Mucosa of descending colon (tissue), 3 donors: ENCODE results near the gene SYP. TPM values are rescaled to one million over a fixed set of nuclear protein-coding genes. Genes with fewer than 3 reads are reported as not detected.
A peak's percentile ranks its signal among the peaks of the same experiment; 100 is the strongest.

Experiments used
- ATAC-seq: fragments of 200-7000 bp; cut with Tn5 transposase; one replicate; pipeline ENCODE4 v1.9.1; 2020; ENCODE audit warnings: mild to moderate bottlenecking, moderate library complexity
- DNase-seq, 3 donors: peaks; one replicate each; pipeline ENCODE4 v3.0.0-alpha.2; 2020
- H3K36me3 ChIP-seq: fragments of 200-600 bp; one replicate; pipeline ENCODE4 v1.8.0; 2021; ENCODE audit warnings: low read depth, mild to moderate bottlenecking
- H3K4me1 ChIP-seq: fragments of 200-600 bp; one replicate; pipeline ENCODE4 v1.8.0; 2021; ENCODE audit warnings: low read depth, mild to moderate bottlenecking
- H3K4me3 ChIP-seq: fragments of 200-600 bp; one replicate; pipeline ENCODE4 v1.8.0; 2021; ENCODE audit warnings: mild to moderate bottlenecking
- H3K9me3 ChIP-seq: fragments of 200-600 bp; one replicate; pipeline ENCODE4 v1.8.0; 2021; ENCODE audit warnings: mild to moderate bottlenecking
- CTCF ChIP-seq: fragments of 200-600 bp; IDR thresholded peaks from one replicate; pipeline ENCODE4 v1.8.0; 2022; ENCODE audit warnings: antibody characterized with exemption, mild to moderate bottlenecking
- intact Hi-C, 2 donors: fragments of 100-400 bp; cut with DNase I in 1 of 2; cut with micrococcal nuclease in 1 of 2; formaldehyde crosslinking; loops; one replicate each; pipeline versions ENCODE4 v1.11.0 to v1.11.1; 2022; cut with DNase I, micrococcal nuclease
- total RNA-seq, 3 donors: library from RNA; stranded (reverse); fragmentation: NEBNext Ultra II Directional in 2 of 3; extraction: Animal tissue kit (Norgen Biotek cat#: 25700) in 2 of 3; gene quantifications; one replicate each; pipeline versions ENCODE4 v1.2.1 to v1.2.4, GENCODE V29; 2021 to 2023
- donor health status: DM: no; HTN: no; CAD: no; lungs with moderate emphysema.
- donor health status: DM: no; HTN: no; CAD: no.
- donor health status: DM: no; HTN: yes; CAD: no.

The SYP gene
- total RNA-seq, 3 donors from 2014 or later: 4.9 to 14.5 (median 12.2) TPM

DNA sequence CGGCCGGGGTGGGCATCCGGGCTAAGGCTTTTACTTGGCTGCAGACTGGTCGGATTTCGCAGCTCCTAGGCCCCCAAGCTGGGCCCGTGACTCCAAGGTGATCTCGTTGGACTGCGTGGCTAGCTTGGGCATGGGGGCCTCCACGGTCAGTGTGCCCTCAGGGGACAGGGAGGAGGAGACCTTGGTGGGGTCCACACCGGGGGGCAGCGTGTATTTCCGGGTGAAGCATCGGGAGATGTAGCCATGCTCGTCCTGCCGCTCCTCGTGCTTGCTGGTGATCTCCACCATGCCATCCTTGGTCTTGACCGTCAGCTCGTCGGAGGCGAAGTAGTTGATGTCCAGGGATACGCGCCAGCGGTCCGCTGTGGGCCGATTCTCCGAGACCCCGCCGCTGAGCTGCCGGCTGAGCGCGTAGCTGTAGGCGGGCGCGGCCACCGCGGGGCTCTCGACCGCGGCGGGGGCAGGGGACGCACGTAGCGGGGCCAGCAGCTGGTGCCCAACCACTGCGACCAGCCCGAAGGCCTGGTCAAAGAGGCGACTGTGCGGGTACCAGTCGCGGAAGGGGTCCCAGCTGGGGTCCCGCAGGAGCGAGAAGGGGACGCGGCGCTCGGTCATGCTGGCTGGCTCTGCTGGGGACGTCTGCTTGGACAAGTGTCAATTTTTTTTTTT is 34.0 kb upstream of the SYP start:
- no peak for ATAC-seq
- TF ChIP-seq CTCF: no peak
- no peaks in the 10 kb centered on the region for H3K9me3 ChIP-seq

GRCh38 chrX:49233176-49233575 is 33.2 kb upstream of the SYP start, which contains the start of gene CACNA1F:
CACNA1F (minus strand) TSS chrX:49233340; CDS start chrX:49233309, 31 bp downstream.
- intact Hi-C loops: no loop called here
- no peak for DNase-seq
- Histone ChIP-seq H3K9me3 (no peaks in the 10 kb centered on the region), H3K36me3 (no peaks in the 10 kb centered on the region), H3K4me3 (no peak within 1 kb of the TSS), H3K4me1 (no peaks in the 10 kb centered on the region)
- TF ChIP-seq CTCF: no peak
- ATAC-seq: no peak

More for the DNA sequence above, 34.0 kb upstream of the SYP start:
- H3K36me3 ChIP-seq: no peaks in the 10 kb centered on the region
- no peaks in the 10 kb centered on the region for H3K4me1 ChIP-seq
- no peak for DNase-seq
- no peak overlapping the region for H3K4me3 ChIP-seq
- intact Hi-C loops: no loop called here

DNA sequence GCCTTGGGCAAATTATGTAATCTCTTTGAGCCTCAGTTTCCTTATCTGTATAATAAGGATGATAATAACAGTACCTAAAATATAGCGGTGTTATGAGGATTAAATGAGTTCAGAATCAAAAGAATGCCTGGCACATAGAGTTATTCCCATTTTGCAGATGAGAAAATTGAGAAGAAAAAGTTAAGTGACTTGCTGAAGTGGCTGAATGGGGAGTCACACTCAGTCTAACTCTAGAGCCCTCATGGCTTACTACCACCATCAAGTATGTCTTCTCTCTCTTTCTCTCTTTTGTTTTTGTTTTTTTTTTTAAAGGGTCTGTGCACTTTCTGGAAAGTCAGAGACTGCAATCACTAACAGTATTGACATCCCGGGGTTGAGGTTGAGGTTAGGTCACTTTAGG is 32.5 kb upstream of the SYP start:
- H3K9me3 ChIP-seq: no peaks in the 10 kb centered on the region
- TF ChIP-seq CTCF: no peak

DNA sequence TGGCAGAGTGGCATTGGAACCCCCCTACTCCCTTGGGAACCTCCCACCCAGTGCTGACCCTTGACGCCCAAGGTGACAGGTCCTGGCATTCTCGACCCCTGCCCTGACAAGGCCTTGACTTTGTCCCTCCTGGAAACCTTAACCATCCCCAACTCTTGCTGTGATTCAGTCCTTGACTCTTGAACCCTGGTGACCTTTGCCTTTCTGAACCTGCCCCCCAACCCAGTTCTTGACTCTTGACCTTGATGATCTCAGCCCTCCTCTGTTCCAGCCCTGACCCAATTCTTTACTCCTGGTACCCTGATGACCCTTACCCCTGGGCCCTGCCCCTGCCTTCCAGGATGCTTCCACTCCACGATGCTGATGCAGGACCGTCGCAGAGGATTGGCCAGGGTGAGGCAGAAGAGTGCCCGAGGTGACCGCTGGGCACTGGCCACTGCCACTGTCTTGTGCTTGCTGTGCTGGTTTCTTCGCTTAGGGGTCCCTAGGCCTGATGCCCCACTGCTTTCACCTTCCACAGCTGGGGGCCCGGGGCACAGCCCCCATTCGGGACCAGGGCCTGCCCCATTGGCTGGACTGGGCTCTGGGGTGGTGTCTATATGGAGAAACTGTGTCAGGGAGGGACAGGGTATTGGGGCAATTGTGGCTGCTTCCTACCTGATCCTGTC is 31.5 kb upstream of the SYP start:
- no peak for ATAC-seq
- intact Hi-C loops: no loop called here

More for the DNA sequence above, 32.5 kb upstream of the SYP start:
- Histone ChIP-seq H3K4me3 (no peak overlapping the region), H3K36me3 (no peaks in the 10 kb centered on the region), H3K4me1 (no peaks in the 10 kb centered on the region)
- DNase-seq (no peak), ATAC-seq (no peak)
- intact Hi-C loops: no loop called here

DNA sequence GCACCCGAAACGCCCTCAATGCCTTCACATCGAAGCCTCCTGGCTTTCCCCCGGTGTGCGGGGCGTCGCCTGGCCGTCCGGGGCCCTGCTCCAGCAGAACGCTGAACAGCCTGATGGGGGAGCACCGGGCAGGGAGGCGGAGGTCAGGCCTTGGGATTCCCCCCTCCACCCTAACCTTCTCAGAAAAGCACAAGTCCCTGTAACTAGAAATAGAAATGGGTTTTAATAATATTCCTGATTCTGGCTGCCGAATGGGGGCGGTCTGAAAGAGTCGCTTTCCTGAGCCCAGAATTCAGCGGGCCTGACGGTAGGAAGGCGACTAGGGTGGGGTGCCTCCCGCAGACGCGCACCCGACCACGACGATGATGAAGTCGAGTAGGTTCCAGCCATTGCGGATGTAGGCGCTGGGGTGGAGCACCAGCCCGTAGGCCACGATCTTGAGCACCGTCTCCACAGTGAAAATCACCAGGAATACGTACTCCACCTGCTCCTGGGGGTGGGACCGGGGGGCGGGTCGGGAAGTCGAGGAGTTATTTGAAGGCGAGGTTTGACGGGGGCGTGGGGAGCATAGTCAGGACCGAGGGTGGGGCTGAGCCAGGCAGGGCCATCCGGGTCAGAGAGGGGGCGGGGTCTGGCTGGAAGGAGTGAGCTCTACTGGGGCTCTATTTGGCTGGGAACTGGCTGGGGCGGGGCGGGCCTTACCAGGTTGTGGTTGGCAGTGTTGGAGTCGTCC is 30.7 kb upstream of the SYP start:
- DNase-seq: peak; percentile 87 to 91 (median 88)
- peak; percentile 89 for ATAC-seq
- no peak overlapping the region for H3K4me3 ChIP-seq
- intact Hi-C loops: no loop called here
- H3K36me3 ChIP-seq: no peaks in the 10 kb centered on the region
- no peak for TF ChIP-seq CTCF
- H3K9me3 ChIP-seq: no peaks in the 10 kb centered on the region
- H3K4me1 ChIP-seq: no peaks in the 10 kb centered on the region

More for the DNA sequence above, 31.5 kb upstream of the SYP start:
- Histone ChIP-seq H3K36me3 (no peaks in the 10 kb centered on the region), H3K4me3 (no peak overlapping the region), H3K9me3 (no peaks in the 10 kb centered on the region), H3K4me1 (no peaks in the 10 kb centered on the region)
- no peak for TF ChIP-seq CTCF
- DNase-seq: no peak
